ENCODE measurements around the gene GBP7.

Gene GBP7

GRCh38 chr1:89088572-89088971 lies 87.2 kb downstream of the GBP7 start:
- no peaks in the 10 kb centered on the region for H3K79me2 ChIP-seq (ENCODE audit: insufficient read depth, low read depth)
- H3K9ac ChIP-seq: no peak overlapping the region
- no peak overlapping the region for H2AFZ ChIP-seq (ENCODE audit: low read depth)
- H3K27ac ChIP-seq: no peak overlapping the region
- H3K27me3 ChIP-seq (ENCODE audit: insufficient read depth, low read depth): no peaks in the 10 kb centered on the region
- no peaks in the 10 kb centered on the region for H3K4me1 ChIP-seq (ENCODE audit: low read depth, poor library complexity, severe bottlenecking)
- no peak for TF ChIP-seq CTCF (conservative IDR thresholded peaks at IDR 0.05; ENCODE audit: low read depth, low read length)
- no peaks in the 10 kb centered on the region for H3K36me3 ChIP-seq (ENCODE audit: insufficient read depth)
- no peaks in the 10 kb centered on the region for H4K20me1 ChIP-seq (ENCODE audit: insufficient read depth)
- no peak overlapping the region for H3K4me3 ChIP-seq (IDR thresholded peaks at IDR 0.05; ENCODE audit: insufficient read depth, low read depth, low read length)
- no peak overlapping the region for H3K4me2 ChIP-seq

- Histone ChIP-seq H3K27ac (no peak overlapping the region), H4K20me1 (ENCODE audit: insufficient read depth) (no peaks in the 10 kb centered on the region), H3K79me2 (ENCODE audit: insufficient read depth, low read depth) (no peaks in the 10 kb centered on the region), H3K4me1 (ENCODE audit: low read depth, poor library complexity, severe bottlenecking) (no peaks in the 10 kb centered on the region), H3K4me2 (no peak overlapping the region), H3K4me3 (IDR thresholded peaks at IDR 0.05; ENCODE audit: insufficient read depth, low read depth, low read length) (no peak overlapping the region), H3K27me3 (ENCODE audit: insufficient read depth, low read depth) (no peaks in the 10 kb centered on the region), H2AFZ (ENCODE audit: low read depth) (no peak overlapping the region), H3K36me3 (ENCODE audit: insufficient read depth) (no peaks in the 10 kb centered on the region), H3K9ac (no peak overlapping the region)
- TF ChIP-seq CTCF (conservative IDR thresholded peaks at IDR 0.05; ENCODE audit: low read depth, low read length): no peak
Measured at GRCh38 chr1:89087241-89087640, 88.6 kb downstream of the GBP7 start.

GRCh38 chr1:89085781-89086180 lies 90.0 kb downstream of the GBP7 start:
- peak; percentile 62 for TF ChIP-seq CTCF (conservative IDR thresholded peaks at IDR 0.05; ENCODE audit: low read depth, low read length)
- H3K79me2 ChIP-seq (ENCODE audit: insufficient read depth, low read depth): no peaks in the 10 kb centered on the region
- H3K27ac ChIP-seq: no peak overlapping the region
- H3K4me2 ChIP-seq: no peak overlapping the region
- no peaks in the 10 kb centered on the region for H3K27me3 ChIP-seq (ENCODE audit: insufficient read depth, low read depth)
- no peak overlapping the region for H3K9ac ChIP-seq
- no peak overlapping the region for H3K4me3 ChIP-seq (IDR thresholded peaks at IDR 0.05; ENCODE audit: insufficient read depth, low read depth, low read length)
- no peak overlapping the region for H2AFZ ChIP-seq (ENCODE audit: low read depth)
- no peaks in the 10 kb centered on the region for H3K4me1 ChIP-seq (ENCODE audit: low read depth, poor library complexity, severe bottlenecking)
- H4K20me1 ChIP-seq (ENCODE audit: insufficient read depth): no peaks in the 10 kb centered on the region
- no peaks in the 10 kb centered on the region for H3K36me3 ChIP-seq (ENCODE audit: insufficient read depth)
